ENCODE measurements around the gene NPEPL1.

GRCh38 chr20:58763076-58763475 is 70.5 kb downstream of the NPEPL1 start:
- TF ChIP-seq CTCF (IDR thresholded peaks at IDR 0.05) (no peak), POLR2A (IDR thresholded peaks at IDR 0.05) (no peak), POLR2AphosphoS5 (IDR thresholded peaks at IDR 0.05) (no peak), EP300 (IDR thresholded peaks at IDR 0.05) (no peak)
